Peyer's patch (tissue), 4 donors: ENCODE measurements around the gene PPY.
A peak's percentile ranks its signal among the peaks of the same experiment; 100 is the strongest.

ENCODE experiments used
- POLR2A ChIP-seq, 2 donors: fragments of 450-650 bp; IDR thresholded peaks; one replicate each; pipeline ENCODE4 v1.5.1; 2017; ENCODE audit warnings: antibody characterized with exemption in 2 of 2, mild to moderate bottlenecking in 2 of 2, moderate library complexity in 2 of 2
- TF ChIP-seq, protein P1 (sequence below), 6 experiments: fragments of 450-650 bp in 4 of 6; fragments of 200-600 bp in 2 of 6; sonication (generic) in 1 of 6; IDR thresholded peaks; one replicate each; pipeline ENCODE4 v1.5.1; 2017 to 2019; ENCODE audit warnings: antibody characterized with exemption in 6 of 6, mild to moderate bottlenecking in 3 of 6, moderate library complexity in 1 of 6

- no peak for TF ChIP-seq POLR2A (IDR thresholded peaks at IDR 0.05)
- TF ChIP-seq, protein P1, sequence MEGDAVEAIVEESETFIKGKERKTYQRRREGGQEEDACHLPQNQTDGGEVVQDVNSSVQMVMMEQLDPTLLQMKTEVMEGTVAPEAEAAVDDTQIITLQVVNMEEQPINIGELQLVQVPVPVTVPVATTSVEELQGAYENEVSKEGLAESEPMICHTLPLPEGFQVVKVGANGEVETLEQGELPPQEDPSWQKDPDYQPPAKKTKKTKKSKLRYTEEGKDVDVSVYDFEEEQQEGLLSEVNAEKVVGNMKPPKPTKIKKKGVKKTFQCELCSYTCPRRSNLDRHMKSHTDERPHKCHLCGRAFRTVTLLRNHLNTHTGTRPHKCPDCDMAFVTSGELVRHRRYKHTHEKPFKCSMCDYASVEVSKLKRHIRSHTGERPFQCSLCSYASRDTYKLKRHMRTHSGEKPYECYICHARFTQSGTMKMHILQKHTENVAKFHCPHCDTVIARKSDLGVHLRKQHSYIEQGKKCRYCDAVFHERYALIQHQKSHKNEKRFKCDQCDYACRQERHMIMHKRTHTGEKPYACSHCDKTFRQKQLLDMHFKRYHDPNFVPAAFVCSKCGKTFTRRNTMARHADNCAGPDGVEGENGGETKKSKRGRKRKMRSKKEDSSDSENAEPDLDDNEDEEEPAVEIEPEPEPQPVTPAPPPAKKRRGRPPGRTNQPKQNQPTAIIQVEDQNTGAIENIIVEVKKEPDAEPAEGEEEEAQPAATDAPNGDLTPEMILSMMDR (IDR thresholded peaks at IDR 0.05) = peak in 1 of 6 experiments; percentile 2
Measured at GRCh38 chr17:43916385-43916784, 25.9 kb downstream of the PPY start.
